ENCODE results near the gene SLC30A3. TPM values are rescaled to one million over a fixed set of nuclear protein-coding genes. Genes with fewer than 3 reads are reported as not detected.

Gene SLC30A3
- total and polyA plus RNA-seq, 7 experiments from 2014 or later: 0.29 to 0.56 TPM; not detected in 5

GRCh38 chr2:27209621-27210401, 53.0 kb downstream of the SLC30A3 start:
- Histone ChIP-seq H3K27ac (ENCODE audit: low read depth, low read length) (no peak overlapping the region), H3K4me1 (ENCODE audit: control insufficient read depth in 2 of 2, insufficient read depth in 2 of 2, low read length in 2 of 2) (peaks cover 9 to 14% of the 10 kb centered on the region in 2 donors), H3K4me3 (ENCODE audit: low read length) (no peak overlapping the region), H3K27me3 (ENCODE audit: control insufficient read depth in 2 of 2, insufficient read depth in 2 of 2, low read length in 2 of 2) (no peaks in the 10 kb centered on the region), H3K9me3 (ENCODE audit: control insufficient read depth in 2 of 3, low read length in 3 of 3) (no peaks in the 10 kb centered on the region), H3K36me3 (ENCODE audit: control insufficient read depth in 2 of 3, insufficient read depth in 3 of 3, low read length in 3 of 3) (peaks cover 0 to 53% (median 1%) of the 10 kb centered on the region in 3 experiments)
- no peaks in the 10 kb centered on the region for H3K9me3 Mint-ChIP-seq
- peaks cover 13 to 42% (median 36%) of the 10 kb centered on the region in 7 donors for H3K4me1 Mint-ChIP-seq
- no peaks in the 10 kb centered on the region for H3K27me3 Mint-ChIP-seq
- POLR2A ChIA-PET: no interaction called here
- DNase-seq (no peak), ATAC-seq (no peak)
- H3K36me3 Mint-ChIP-seq: peaks cover 4 to 38% (median 21%) of the 10 kb centered on the region in 5 donors
- CTCF ChIA-PET: no interaction called here
- H3K4me3 Mint-ChIP-seq: peak overlapping the region; percentile 21 to 76 (median 60)
- peak overlapping the region; percentile 10 to 81 (median 72) for H3K27ac Mint-ChIP-seq
- intact Hi-C loops (cut with micrococcal nuclease): loop anchor here (5.0 to 10.0 kb wide), 6 partner anchors 147 to 685 kb away; partner anchors contain the start of genes BABAM2 (in 1 of the 2), GTF3C2 (in 1 of the 2), IFT172 (in 1 of the 2) and MAPRE3 (in 1 of the 2)

GRCh38 chr2:27208486-27209050, 54.3 kb downstream of the SLC30A3 start:
- CTCF ChIA-PET: interaction anchor here (0.7 kb wide), 1 partner anchor 30 kb away, joined by 3 read pairs; no protein-coding TSS in a partner anchor
- H3K27me3 Mint-ChIP-seq: no peaks in the 10 kb centered on the region
- DNase-seq: no peak
- intact Hi-C loops (cut with micrococcal nuclease): no loop called here
- H3K4me3 ChIP-seq (ENCODE audit: low read length): no peak overlapping the region
- H3K4me1 ChIP-seq (ENCODE audit: control insufficient read depth in 2 of 2, insufficient read depth in 2 of 2, low read length in 2 of 2): peaks cover 8 to 13% of the 10 kb centered on the region in 2 donors
- H3K4me3 Mint-ChIP-seq: peak overlapping the region in 1 of 10 donors; percentile 52
- POLR2A ChIA-PET: no interaction called here
- no peaks in the 10 kb centered on the region for H3K9me3 ChIP-seq (ENCODE audit: control insufficient read depth in 2 of 3, low read length in 3 of 3)
- H3K36me3 ChIP-seq (ENCODE audit: control insufficient read depth in 2 of 3, insufficient read depth in 3 of 3, low read length in 3 of 3): peaks cover 0 to 65% (median 4%) of the 10 kb centered on the region in 3 experiments
- H3K36me3 Mint-ChIP-seq: peaks cover 4 to 42% (median 21%) of the 10 kb centered on the region in 5 donors
- peaks cover 12 to 44% (median 30%) of the 10 kb centered on the region in 7 donors for H3K4me1 Mint-ChIP-seq
- no peaks in the 10 kb centered on the region for H3K27me3 ChIP-seq (ENCODE audit: control insufficient read depth in 2 of 2, insufficient read depth in 2 of 2, low read length in 2 of 2)
- no peaks in the 10 kb centered on the region for H3K9me3 Mint-ChIP-seq
- no peak overlapping the region for H3K27ac Mint-ChIP-seq
- no peak overlapping the region for H3K27ac ChIP-seq (ENCODE audit: low read depth, low read length)
- ATAC-seq: no peak

- POLR2A ChIA-PET: no interaction called here
- Mint-ChIP-seq H3K36me3 (peaks cover 13 to 43% (median 20%) of the 10 kb centered on the region in 5 donors), H3K9me3 (peaks cover 0 to 1% (median 0%) of the 10 kb centered on the region in 11 donors), H3K27me3 (no peaks in the 10 kb centered on the region), H3K4me1 (peaks cover 0 to 34% (median 16%) of the 10 kb centered on the region in 7 donors), H3K27ac (no peak overlapping the region), H3K4me3 (no peak overlapping the region)
- Histone ChIP-seq H3K36me3 (ENCODE audit: control insufficient read depth in 2 of 3, insufficient read depth in 3 of 3, low read length in 3 of 3) (peaks cover 0 to 83% (median 4%) of the 10 kb centered on the region in 3 experiments), H3K27ac (ENCODE audit: low read depth, low read length) (no peak overlapping the region), H3K4me1 (ENCODE audit: control insufficient read depth in 2 of 2, insufficient read depth in 2 of 2, low read length in 2 of 2) (peaks cover 0 to 4% of the 10 kb centered on the region in 2 donors), H3K27me3 (ENCODE audit: control insufficient read depth in 2 of 2, insufficient read depth in 2 of 2, low read length in 2 of 2) (no peaks in the 10 kb centered on the region), H3K9me3 (ENCODE audit: control insufficient read depth in 2 of 3, low read length in 3 of 3) (no peaks in the 10 kb centered on the region), H3K4me3 (ENCODE audit: low read length) (no peak overlapping the region)
- intact Hi-C loops (cut with micrococcal nuclease): no loop called here
- ATAC-seq (no peak), DNase-seq (no peak)
- CTCF ChIA-PET: no interaction called here
Observed at GRCh38 chr2:27206346-27206745, 56.5 kb downstream of the SLC30A3 start.

- Mint-ChIP-seq H3K9me3 (peaks cover 0 to 1% (median 0%) of the 10 kb centered on the region in 11 donors), H3K27me3 (no peaks in the 10 kb centered on the region), H3K27ac (peak overlapping the region in 1 of 9 donors; percentile 34), H3K4me1 (peaks cover 0 to 30% (median 12%) of the 10 kb centered on the region in 7 donors), H3K36me3 (peaks cover 13 to 43% (median 20%) of the 10 kb centered on the region in 5 donors), H3K4me3 (no peak overlapping the region)
- DNase-seq (no peak), ATAC-seq (no peak)
- H3K27me3 ChIP-seq (ENCODE audit: control insufficient read depth in 2 of 2, insufficient read depth in 2 of 2, low read length in 2 of 2): no peaks in the 10 kb centered on the region
- H3K4me1 ChIP-seq (ENCODE audit: control insufficient read depth in 2 of 2, insufficient read depth in 2 of 2, low read length in 2 of 2): no peaks in the 10 kb centered on the region
- no peak overlapping the region for H3K4me3 ChIP-seq (ENCODE audit: low read length)
- ChIA-PET CTCF (interaction anchor here (0.5 kb wide), 1 partner anchor 115 kb away, joined by 5 read pairs; no protein-coding TSS in a partner anchor), POLR2A (no interaction called here)
- intact Hi-C loops (cut with micrococcal nuclease): no loop called here
- H3K36me3 ChIP-seq (ENCODE audit: control insufficient read depth in 2 of 3, insufficient read depth in 3 of 3, low read length in 3 of 3): peaks cover 0 to 93% (median 4%) of the 10 kb centered on the region in 3 experiments
- no peak overlapping the region for H3K27ac ChIP-seq (ENCODE audit: low read depth, low read length)
- H3K9me3 ChIP-seq (ENCODE audit: control insufficient read depth in 2 of 3, low read length in 3 of 3): no peaks in the 10 kb centered on the region
Observed at GRCh38 chr2:27205206-27205605, 57.6 kb downstream of the SLC30A3 start.

- ChIA-PET CTCF (interaction anchor here (0.5 kb wide), 1 partner anchor 114 kb away, joined by 5 read pairs; no protein-coding TSS in a partner anchor), POLR2A (no interaction called here)
- H3K4me1 Mint-ChIP-seq: peaks cover 0 to 24% (median 7%) of the 10 kb centered on the region in 7 donors
- no peaks in the 10 kb centered on the region for H3K9me3 ChIP-seq (ENCODE audit: control insufficient read depth in 2 of 3, low read length in 3 of 3)
- H3K27me3 ChIP-seq (ENCODE audit: control insufficient read depth in 2 of 2, insufficient read depth in 2 of 2, low read length in 2 of 2): no peaks in the 10 kb centered on the region
- no peak overlapping the region for H3K4me3 ChIP-seq (ENCODE audit: low read length)
- H3K4me1 ChIP-seq (ENCODE audit: control insufficient read depth in 2 of 2, insufficient read depth in 2 of 2, low read length in 2 of 2): no peaks in the 10 kb centered on the region
- peaks cover 0 to 1% (median 0%) of the 10 kb centered on the region in 11 donors for H3K9me3 Mint-ChIP-seq
- H3K4me3 Mint-ChIP-seq: peak overlapping the region in 1 of 10 donors; percentile 25
- H3K27ac ChIP-seq (ENCODE audit: low read depth, low read length): no peak overlapping the region
- peaks cover 13 to 43% (median 20%) of the 10 kb centered on the region in 5 donors for H3K36me3 Mint-ChIP-seq
- H3K36me3 ChIP-seq (ENCODE audit: control insufficient read depth in 2 of 3, insufficient read depth in 3 of 3, low read length in 3 of 3): peaks cover 0 to 98% (median 4%) of the 10 kb centered on the region in 3 experiments
- ATAC-seq (no peak), DNase-seq (no peak)
- H3K27ac Mint-ChIP-seq: peak overlapping the region in 3 of 9 donors; percentile 28 to 62 (median 60)
- no peaks in the 10 kb centered on the region for H3K27me3 Mint-ChIP-seq
- intact Hi-C loops (cut with micrococcal nuclease): no loop called here
Observed at GRCh38 chr2:27204566-27204965, 58.3 kb downstream of the SLC30A3 start.

- Mint-ChIP-seq H3K27me3 (no peaks in the 10 kb centered on the region), H3K9me3 (peaks cover 0 to 1% (median 0%) of the 10 kb centered on the region in 11 donors), H3K36me3 (peaks cover 13 to 40% (median 20%) of the 10 kb centered on the region in 5 donors), H3K27ac (peak overlapping the region in 1 of 9 donors; percentile 11), H3K4me3 (no peak overlapping the region), H3K4me1 (peaks cover 0 to 20% (median 3%) of the 10 kb centered on the region in 7 donors)
- Histone ChIP-seq H3K4me3 (ENCODE audit: low read length) (no peak overlapping the region), H3K27me3 (ENCODE audit: control insufficient read depth in 2 of 2, insufficient read depth in 2 of 2, low read length in 2 of 2) (no peaks in the 10 kb centered on the region), H3K36me3 (ENCODE audit: control insufficient read depth in 2 of 3, insufficient read depth in 3 of 3, low read length in 3 of 3) (peaks cover 0 to 91% (median 4%) of the 10 kb centered on the region in 3 experiments), H3K9me3 (ENCODE audit: control insufficient read depth in 2 of 3, low read length in 3 of 3) (no peaks in the 10 kb centered on the region), H3K4me1 (ENCODE audit: control insufficient read depth in 2 of 2, insufficient read depth in 2 of 2, low read length in 2 of 2) (no peaks in the 10 kb centered on the region), H3K27ac (ENCODE audit: low read depth, low read length) (no peak overlapping the region)
- CTCF ChIA-PET: no interaction called here
- POLR2A ChIA-PET: no interaction called here
- intact Hi-C loops (cut with micrococcal nuclease): no loop called here
- no peak for ATAC-seq
- no peak for DNase-seq
Observed at GRCh38 chr2:27203741-27204140, 59.1 kb downstream of the SLC30A3 start.
